Middle frontal gyrus (tissue), 1 donor: ENCODE measurements around the gene PAQR4.
"Not testable (repeated sequence)": the region's sequence is repeated elsewhere in the genome, so short reads cannot be mapped to it uniquely, and the experiment has no call there.

Experiments used
- DNase-seq: peaks from one replicate; pipeline ENCODE4 v3.0.0-alpha.2; 2015; ENCODE audit warnings: low spot score; ENCODE audit errors: extremely low spot score

The PAQR4 gene

DNA sequence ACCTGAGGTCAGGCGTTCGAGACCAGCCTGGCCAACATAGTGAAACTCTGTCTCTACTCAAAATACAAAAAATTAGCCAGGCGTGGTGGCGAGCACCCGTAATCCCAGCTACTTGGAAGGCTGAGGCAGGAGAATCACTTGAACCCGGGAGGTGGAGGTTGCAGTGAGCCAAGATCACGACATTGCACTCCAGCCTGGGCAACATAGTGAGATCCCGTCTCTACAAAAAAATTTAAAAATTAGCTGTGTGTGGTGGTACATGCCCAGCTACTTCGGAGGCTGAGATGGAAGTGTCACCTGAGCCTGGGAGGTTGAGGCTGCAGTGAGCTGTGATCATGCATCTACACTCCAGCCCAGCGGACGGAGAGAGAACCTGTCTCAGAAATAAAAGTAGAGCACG, 25.4 kb upstream of the PAQR4 start:
- DNase-seq = not testable (repeated sequence)

DNA sequence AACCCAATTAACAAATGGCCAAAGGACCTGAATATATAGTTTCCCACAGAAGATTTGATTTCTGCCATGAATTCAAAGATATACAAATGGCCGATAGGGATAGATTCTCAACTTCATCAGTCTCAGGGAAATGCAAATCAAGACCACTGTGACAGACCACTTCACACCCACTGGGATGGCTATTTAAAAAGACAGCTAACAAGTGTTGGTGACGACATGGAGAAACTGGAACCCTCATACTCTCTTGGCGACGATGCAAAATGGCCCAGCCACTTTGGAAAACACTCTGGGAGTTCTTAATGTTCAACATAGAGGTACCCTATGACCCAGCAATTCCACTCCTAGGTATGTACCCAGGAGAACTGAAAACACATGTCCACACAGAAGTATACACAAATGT, 22.5 kb upstream of the PAQR4 start:
- DNase-seq = no peak

DNA sequence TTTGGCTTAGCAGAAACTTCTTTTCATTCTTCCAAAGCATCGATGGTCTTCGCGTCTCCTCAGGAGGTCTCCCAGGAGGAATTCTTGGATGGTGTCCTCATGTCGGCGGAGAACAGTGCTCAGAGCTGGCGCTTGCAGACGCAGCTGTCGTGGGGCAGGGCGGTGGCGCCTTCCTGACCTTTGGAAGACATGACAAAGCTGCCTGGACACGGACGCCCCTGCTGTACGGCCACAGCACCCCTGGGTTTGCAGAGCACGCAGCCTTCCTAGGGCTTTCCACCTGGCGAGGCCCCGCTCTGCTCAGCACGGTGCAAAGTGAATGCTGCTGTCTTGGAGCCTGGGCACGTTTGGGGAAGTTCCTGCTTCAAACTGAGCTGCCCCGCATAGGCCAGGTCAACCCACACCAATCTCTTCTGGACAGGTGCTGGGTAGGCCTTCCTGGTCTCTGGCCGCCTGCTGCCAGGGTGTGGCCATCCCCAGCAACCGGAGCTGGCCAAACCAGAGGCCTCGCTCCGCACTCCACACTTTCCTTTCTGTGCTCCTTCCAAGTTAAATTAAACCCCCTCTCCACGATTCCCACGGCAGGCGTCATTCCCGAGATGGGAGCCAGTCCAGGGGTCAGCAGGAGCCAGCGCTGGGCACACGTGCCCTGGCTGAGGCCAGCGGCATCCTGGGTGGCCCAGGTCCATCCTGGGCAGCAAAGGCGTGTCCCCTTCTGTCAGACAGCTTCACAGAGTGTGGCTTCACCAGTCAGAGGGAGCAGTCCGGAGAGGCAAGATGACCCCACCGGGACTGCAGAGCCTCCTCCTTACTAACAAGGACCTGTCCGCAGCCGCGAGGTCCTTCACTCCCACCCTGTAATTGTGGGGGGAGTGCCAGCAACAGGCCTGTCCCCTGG, 20.1 kb upstream of the PAQR4 start:
- no peak for DNase-seq

DNA sequence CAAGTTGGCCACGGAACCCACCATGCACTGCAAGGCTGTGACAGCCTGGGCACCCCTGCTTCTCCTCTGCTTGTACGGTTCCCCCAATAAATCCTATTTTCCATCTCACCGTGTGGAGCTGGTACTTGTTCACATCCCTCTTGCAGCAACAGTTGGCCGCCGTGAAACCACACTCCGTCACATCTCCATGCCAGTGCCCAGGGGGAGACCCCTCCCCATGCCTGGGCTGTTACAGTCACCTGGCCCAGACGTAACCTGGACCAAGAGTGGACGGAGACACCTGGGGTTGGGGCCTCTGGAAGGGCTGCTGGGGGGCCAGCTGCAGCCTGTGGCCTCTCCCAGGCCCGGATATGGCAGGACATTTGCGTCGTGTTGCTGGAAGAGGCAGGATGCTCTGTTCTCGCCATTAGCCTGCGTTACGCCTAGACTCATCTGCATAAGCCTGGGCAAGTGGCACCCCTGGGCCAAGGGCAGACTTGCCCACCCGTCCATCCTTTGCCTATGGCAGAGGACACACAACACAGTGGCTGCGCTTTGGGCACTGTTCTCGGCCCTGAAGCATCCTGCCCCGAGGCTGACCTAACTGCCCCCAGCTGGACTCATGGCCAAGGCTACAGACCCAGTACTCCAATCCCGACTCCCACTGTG, 19.3 kb upstream of the PAQR4 start:
- no peak for DNase-seq

DNA sequence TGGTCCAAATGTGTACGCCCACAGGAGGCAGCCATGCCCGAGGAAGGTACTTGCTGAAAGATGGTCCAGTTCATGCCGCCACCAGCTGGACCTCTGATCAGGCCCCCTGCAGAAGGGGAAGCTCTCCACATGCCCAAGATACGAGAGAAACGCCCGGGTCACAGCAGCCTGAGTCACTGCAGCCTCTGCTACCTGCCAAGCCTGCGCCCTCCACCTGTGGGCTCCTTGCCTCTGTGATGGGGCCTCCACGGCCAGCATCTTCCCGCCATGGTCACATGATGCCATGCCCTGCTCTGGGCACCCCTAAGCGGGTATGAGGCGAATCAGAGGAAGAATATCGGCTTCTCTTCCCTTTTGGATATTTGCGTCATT, 18.8 kb upstream of the PAQR4 start:
- DNase-seq = no peak

DNA sequence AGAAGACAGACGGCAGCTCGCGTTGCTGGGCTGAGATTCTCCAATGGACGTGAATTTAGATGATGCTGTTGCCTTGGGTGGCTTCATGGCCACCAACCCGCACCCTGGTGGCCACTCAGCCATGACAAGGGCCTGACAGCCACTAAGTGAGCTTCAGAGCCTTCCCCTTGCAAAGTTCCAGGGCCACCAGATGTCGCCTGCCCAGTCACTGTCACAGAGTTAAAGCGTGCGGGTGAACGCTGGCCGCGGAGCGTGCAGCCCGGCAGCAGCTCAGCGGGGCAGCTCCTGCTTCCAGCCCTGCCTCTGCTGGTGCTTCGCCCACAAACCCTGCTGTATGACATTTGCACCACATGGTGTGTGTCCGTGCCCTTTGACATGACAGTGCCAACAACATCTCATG, 18.4 kb upstream of the PAQR4 start:
- no peak for DNase-seq

DNA sequence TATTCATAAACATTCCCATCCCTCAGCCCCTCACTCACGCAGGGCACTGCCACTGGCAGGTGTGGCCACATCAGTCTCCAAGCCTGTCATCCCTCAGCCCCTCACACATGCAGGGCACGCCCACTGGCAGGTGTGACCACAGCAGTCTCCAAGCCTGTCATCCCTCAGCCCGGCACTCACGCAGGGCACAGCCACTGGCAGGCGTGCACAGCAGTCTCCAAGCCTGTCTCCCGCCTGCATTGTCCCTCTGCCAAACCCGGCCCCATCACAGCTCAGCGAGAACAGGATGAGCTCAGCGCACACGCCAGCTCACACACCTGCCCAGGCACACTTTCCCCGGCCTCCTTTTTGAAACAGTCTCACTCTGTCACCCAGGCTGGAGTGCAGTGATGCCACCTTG, 16.5 kb upstream of the PAQR4 start:
- no peak for DNase-seq

DNA sequence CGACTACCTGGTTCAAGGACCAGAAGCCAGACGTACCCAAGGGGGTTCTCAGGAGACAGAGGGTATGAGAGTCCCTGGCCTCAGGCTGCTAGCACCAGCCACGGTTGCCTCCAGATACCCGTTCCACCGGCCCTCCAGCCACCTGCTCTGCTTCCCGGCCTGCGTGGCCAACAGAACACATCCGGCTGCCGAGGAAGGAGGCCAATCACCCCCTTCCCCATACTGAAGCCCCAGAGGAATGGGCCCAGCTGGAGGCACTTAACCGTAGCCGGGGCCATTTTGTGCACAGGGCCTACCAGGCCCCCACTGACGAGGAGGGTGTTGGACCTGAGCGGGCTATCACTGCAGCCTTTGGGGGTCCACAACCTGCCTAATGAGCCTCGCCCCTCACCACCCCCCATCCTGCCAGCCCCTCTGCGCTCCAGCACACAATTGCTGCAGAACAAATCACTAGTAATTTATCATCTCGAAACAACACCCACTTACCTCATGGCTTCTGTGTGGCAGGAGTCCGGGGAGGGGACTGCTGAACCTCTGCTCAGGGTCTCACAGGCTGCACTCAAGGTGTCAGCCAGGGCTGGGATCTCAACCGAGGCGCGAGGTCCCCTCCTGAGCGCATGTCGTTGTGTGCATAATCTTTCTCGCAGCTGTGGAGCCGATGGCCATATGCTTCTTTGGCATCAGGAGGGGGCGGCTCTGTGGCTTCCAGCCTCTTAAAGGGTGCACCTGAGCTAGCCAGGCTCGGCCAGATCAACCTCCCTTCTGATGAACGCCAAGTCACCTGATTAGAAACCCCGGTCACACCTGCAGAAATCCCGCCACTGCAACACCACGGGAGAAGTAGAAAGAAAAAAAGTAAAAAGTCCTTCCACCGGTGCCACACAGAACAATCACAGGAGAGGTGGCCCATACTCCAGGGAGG, 15.2 kb upstream of the PAQR4 start:
- no peak for DNase-seq

DNA sequence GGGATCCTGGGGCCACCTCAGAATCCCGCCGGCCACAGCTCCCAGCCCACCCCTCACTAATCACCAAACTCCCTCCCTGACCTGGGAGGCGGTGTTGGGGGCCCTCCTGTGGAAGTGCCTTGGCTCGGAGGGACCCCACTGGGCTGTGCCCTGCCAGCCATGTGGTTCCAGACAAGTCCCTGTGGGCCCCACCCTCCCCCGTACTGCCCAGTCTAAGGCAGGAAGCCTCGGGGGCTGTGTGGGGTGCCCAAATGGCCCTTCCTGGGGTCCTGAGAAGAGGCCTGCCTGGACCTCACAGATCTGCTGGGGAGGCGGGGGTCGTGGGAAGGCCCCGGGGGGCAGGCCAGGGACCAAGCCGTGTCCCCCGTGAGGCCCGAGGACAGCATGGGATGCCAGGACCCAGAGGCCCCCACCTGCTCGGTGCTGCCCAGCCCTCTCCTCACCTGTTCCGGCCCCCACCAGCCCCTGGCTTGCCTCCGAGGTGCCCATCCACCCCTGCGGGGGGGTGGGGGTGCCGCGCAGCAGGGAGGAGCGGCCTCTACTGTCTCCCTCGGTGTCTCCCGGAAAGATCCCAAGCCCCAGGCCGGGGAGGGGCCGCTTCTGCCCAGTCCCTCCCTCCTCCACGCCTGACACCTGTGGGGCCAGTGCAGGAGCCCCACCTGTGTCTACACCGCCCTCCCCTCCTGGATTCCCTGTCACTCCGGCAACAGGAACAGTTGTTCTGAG, 14.3 kb upstream of the PAQR4 start:
- no peak for DNase-seq

DNA sequence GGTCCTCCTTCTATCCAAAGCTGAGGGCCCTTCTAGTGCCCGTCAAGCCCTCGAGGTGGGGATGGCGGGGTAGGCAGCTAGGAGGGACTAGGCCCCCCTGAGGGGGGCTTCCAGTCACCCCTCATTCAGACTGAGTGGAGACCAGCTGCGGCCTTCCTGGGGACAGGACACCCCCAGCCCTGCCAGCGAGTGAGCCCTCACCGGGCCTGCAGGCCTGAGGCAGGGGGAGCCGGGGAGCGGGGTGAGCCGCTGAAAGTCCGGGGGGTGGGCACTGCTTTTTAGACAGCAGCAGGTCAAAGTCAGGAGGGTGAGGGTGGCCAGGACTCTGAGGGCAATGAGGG, 13.7 kb upstream of the PAQR4 start:
- DNase-seq = no peak

DNA sequence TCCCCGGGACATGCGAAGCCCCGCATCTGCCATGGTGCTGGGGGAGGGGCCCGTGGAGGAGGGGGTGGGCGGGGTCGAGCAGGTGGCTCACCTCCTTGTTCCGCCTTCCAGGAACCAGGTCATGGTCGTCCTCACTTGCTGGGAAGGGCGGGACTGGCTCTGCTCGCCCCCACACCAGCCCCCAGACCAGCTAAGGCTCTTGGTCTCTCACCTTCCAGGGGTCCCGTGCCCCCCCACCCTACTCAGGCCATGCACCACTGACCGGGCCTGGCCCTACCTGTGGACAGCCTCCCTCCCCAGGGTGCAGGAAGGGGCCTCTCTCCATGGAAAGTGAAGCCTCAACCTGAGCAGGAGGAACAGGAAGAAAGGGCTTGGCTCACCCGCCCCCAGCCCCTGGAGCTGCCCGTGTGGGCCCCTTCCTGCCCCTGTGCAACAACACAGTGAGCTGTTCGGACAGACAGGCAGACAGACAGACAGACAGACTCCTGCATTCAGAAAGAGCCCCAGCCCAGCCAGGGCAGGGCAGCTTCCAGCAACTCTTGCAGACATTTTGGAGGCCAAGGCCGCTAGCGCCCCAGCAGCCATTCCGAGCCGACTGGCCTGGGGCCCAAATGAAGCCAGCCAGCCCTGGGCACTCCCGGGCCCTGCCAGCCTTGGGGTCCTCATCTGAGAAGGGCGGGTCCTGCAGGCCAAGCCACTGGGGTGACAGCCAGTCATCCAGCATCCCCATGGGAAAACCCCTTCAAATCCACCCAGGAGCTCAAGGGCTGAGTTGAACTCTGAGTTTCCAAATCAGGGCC, 13.2 kb upstream of the PAQR4 start:
- no peak for DNase-seq

DNA sequence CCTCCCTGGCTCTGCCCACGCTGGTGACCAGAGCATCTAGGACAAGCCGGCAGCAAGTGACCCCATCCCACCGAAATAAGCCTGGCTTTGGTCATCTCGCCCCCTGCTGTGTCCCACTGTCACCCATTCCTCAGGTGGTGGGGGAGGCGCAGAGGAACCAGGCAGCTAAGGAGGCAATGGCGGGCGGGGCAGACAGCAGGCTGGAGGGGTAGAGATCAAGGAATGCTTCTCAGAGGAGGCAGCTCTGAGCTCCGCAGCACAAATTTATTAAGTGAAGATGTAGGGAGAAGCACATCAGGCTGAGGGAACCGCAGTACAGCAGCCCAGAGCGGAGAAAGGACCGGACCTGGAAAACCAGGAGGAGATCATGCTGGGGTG, 12.6 kb upstream of the PAQR4 start:
- DNase-seq = no peak

DNA sequence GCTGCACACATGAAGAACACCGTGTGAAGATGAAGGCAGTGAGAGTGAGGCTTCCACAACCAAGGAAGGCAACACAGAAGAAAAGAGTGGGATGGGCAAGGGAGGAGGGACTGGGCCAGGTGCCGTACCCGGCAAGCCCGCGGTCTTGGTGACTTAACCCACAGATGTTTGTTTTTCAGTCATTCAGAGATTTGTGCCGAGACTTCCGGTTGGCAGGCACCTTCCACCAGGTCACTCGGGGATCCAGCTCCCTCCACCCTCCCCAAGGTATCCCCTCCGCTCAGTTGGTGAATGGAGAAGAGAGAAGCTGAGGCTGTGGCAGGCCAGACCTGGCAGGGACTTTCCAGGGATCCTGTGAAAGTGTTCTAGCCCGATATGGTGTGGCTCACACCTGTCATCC, 9.9 kb upstream of the PAQR4 start:
- DNase-seq = no peak

DNA sequence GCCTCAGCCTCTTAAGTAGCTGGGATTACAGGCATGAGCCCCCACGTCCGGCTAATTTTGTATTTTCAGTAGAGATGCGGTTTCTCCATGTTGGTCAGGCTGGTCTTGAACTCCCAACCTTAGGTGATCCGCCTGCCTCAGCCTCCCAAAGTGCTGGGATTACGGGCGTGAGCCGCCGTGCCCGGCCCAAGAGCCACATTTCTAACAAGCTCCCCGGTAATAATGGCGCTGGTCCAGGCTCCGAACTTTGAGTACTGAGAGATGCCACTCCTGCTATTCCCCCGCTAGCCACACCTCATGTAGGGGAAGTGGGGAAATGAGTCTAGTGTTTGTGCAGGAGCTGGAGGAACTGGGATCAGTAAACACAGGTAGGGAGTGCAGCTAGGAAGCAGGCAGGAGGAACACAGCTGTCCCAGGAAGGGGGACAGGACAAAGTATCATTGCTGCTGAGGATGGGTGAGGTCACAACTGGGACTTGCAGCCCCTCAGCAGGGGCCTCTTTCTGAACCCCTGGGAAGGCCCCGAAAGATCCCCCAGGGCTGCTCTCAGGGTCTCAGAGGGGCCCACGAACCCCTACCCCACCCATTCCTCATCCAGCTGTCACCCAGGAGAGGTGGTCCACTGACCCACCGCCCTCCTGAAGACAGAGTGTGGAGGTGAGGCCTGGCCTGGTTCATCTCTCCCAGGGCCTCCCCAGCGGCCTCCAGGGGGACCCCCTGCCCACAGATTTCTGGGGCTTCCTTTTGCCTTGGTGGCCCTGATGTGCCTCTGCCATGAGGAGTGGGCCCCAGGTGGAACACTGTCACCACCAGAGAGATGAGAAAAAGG, 8.8 kb upstream of the PAQR4 start:
- DNase-seq = no peak

DNA sequence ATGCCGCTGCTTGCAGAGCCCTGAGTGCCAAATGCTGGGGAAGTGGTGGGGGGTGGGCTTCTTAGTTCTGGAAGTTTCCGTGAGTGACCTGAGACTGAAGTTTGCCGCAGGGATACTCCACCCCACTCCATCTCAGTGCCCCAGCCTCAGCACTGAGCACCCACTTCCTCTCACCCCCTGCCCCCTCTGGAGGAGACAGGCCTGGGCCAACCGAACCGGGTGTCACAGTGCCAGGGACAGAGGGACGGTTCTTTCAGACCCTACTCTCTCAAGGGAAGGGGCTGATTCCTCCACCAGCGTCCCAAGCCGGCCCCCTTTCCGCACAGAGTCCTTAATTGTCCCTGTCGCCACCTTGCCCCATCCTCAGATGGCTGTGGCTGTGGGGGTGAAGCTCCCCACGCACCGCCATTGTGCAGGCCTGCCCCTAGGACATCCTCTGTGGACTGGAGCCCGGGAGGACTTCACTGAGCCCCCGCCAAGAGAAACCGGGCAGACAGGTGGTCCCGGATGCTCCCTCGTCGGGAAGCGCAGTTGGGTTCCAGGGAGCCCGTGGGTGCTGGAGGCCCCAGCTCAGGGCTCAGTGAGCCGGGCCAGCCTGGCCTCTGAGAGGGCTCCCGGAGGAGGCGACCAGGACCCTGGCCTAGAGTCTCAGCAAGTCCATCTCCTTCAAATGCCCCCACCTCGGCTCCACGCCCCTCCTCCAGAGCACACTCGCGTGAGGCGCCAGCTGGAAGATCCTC, 6.6 kb upstream of the PAQR4 start:
- DNase-seq = no peak

DNA sequence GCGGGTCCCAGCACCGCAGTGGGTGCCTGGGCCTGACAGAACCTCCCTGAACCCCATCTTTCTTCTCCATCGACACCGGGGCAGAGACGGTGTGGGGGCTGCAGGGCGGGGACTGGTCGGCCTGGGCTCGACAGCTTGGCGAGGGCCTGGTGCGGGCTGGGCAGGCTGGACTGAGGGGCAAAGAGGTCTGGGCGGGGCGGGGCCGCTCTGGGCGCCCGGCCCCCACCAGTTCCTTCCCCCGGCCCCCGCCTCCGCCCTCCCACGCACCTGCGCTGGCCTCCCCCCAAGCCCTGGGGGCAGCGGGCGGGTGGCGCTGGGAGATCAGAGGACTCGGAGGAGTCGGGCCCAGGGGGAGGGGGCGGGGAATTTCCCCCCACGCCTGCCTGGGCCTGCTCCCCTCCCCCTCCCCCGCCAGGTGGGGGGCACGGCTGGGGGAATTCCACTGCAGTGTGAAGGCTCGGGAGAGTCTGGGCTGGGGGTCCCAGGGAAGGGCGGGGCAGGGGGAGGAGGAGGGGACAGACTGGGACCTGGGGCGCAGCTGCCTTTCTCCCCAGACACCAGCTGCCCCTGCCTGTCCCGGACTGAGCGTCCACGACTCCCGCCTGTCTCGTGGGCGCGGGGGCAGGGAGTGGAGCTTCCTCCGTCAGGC, 6.0 kb upstream of the PAQR4 start:
- DNase-seq = no peak

DNA sequence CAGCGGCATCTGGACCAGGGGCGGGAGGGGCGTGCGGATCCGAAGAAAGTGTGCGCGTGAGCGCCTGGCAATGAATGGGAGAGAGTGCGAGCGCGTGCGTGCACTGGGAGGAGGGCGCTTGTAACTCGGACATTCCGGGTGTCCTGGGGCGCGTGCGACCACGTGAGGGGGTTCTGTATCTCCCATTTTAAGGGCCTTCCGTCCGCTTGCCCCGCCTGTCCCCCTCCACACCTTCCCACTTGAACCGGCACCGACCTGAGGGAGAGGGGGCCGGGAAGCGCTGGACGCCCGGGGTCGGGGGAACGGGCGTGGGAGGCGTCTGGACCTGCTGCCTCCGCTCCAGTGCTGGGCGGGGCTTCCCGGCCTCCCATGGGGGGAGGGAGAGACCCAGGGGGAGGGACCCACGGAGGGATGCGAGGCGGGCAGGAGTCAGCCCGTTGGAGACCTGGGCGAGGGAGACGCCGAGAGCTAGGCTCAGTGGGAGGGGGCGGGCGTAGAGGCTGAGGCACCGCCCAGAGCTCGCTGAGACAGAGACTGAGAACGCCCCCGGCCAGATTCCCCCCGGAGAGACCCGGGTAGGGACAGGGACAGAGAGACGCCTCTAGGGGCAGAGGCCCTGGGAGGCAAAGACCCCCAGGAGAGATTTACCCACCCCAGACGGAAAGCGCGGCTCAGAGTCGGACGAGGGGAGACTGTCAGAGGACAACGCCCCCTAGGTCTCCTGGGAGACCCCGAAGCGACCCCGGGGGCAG, 5.2 kb upstream of the PAQR4 start, which contains the start of gene KREMEN2:
Gene KREMEN2 (plus strand): TSS at position 553 of the 752 bp plus-strand sequence. CDS start 246 bp downstream, outside the sequence.
- DNase-seq = no peak
